Upper lobe of right lung (tissue), 1 donor: ENCODE data around the gene JAG1. TPM values are rescaled to one million over a fixed set of nuclear protein-coding genes. Genes with fewer than 3 reads are reported as not detected.
A peak's percentile ranks its signal among the peaks of the same experiment; 100 is the strongest.

ENCODE experiments used
- ATAC-seq: fragments of 200-7000 bp; cut with Tn5 transposase; one replicate; pipeline ENCODE4 v1.9.1; 2020; ENCODE audit warnings: mild to moderate bottlenecking, moderate library complexity
- DNase-seq: peaks from one replicate; pipeline ENCODE4 v3.0.0-alpha.2; 2020
- H3K27ac ChIP-seq: fragments of 200-600 bp; one replicate; pipeline ENCODE4 v1.8.0; 2022
- H3K27me3 ChIP-seq: fragments of 200-600 bp; one replicate; pipeline ENCODE4 v1.8.0; 2022; ENCODE audit warnings: mild to moderate bottlenecking
- H3K36me3 ChIP-seq: fragments of 200-600 bp; one replicate; pipeline ENCODE4 v1.8.0; 2022
- H3K4me1 ChIP-seq: fragments of 200-600 bp; one replicate; pipeline ENCODE4 v1.8.0; 2022
- H3K4me3 ChIP-seq: fragments of 200-600 bp; one replicate; pipeline ENCODE4 v1.8.0; 2022; ENCODE audit warnings: mild to moderate bottlenecking
- H3K9me3 ChIP-seq: fragments of 200-600 bp; one replicate; pipeline ENCODE4 v1.8.0; 2022
- intact Hi-C: fragments of 100-400 bp; cut with DNase I; formaldehyde crosslinking; loops from one replicate; pipeline ENCODE4 v1.11.0; 2022
- long read RNA-seq: library from polyadenylated mRNA; unstranded; transcript quantifications from one replicate; pipeline ENCODE4 v2.0.0, GENCODE V29; 2021
- total RNA-seq: library from RNA; stranded (reverse); fragmentation: NEBNext Ultra II Directional; extraction: Animal tissue kit (Norgen Biotek cat#: 25700); gene quantifications from one replicate; pipeline ENCODE4 v1.2.1, GENCODE V29; 2021
- TF ChIP-seq, protein P1 (sequence below): fragments of 200-600 bp; IDR thresholded peaks from one replicate; pipeline ENCODE4 v1.8.0; 2022; ENCODE audit warnings: antibody characterized with exemption
- donor health status: DM: no; HTN: yes; CAD: no; lungs with severe emphysema.

JAG1 gene
- 51.6 TPM for total RNA-seq
- long read RNA-seq, full-length matches to known transcripts: 4 of 143 reads
- long read RNA-seq, partial matches to known transcripts: 129 of 143 reads
- long read RNA-seq, other reads (novel, unspliced or antisense): 10 of 143 reads

DNA sequence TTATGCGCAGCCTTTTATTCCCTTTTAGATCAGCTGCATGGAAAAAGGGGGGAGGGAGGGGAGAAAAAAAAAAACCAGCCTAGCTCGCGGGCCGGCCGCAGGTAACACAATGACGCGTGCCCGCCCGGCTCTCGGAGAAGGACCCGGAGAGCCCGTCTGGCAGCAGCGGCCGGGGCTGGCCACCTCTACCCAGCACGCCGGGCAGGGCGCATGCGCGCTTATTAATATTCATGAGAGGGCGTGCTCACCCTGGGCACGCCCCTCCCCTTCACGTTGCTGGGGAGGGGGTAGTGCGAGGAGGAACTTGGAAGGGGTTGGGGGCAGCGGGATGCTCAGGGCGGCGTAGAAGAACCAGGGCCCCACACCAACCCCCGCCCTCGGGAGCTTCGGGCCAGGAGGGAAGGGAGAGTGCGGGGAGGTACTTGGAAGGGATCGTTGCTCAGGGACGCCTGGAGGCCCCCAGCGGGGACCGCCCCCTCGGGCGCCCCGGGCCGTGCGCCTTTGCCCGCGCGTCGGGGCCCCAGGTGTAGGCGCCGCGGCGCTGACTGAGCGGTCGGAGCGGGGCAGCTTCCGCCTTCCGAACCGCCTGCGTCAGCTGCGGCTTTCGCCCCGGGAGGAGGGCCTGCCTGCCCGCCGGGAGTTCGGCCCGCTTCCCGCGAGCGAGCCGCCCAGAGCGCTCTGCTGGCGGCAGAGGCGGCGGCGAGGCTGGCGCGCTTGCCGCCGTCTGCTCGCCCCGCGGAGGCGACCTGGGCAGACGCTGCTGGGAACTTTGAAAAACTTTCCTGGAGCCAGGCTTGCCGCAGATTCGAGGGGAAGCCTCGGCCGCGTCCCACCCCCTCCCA is at the start of gene JAG1:
JAG1 (minus strand) TSS at position 158 of the 842 bp plus-strand sequence. CDS start 469 bp downstream, outside the sequence.
- Histone ChIP-seq H3K4me3 (peak within 1 kb of the TSS; percentile 91), H3K4me1 (peaks cover 17% of the 10 kb centered on the region), H3K9me3 (no peaks in the 10 kb centered on the region), H3K27me3 (no peaks in the 10 kb centered on the region), H3K36me3 (peaks cover 3% of the 10 kb centered on the region), H3K27ac (peak within 1 kb of the TSS; percentile 97)
- peak; percentile 98 for DNase-seq
- ATAC-seq: peak; percentile 85
- intact Hi-C loops: loop anchor here (5.0 kb wide), 1 partner anchor 598 kb away; no protein-coding TSS in a partner anchor
- TF ChIP-seq, protein P1, sequence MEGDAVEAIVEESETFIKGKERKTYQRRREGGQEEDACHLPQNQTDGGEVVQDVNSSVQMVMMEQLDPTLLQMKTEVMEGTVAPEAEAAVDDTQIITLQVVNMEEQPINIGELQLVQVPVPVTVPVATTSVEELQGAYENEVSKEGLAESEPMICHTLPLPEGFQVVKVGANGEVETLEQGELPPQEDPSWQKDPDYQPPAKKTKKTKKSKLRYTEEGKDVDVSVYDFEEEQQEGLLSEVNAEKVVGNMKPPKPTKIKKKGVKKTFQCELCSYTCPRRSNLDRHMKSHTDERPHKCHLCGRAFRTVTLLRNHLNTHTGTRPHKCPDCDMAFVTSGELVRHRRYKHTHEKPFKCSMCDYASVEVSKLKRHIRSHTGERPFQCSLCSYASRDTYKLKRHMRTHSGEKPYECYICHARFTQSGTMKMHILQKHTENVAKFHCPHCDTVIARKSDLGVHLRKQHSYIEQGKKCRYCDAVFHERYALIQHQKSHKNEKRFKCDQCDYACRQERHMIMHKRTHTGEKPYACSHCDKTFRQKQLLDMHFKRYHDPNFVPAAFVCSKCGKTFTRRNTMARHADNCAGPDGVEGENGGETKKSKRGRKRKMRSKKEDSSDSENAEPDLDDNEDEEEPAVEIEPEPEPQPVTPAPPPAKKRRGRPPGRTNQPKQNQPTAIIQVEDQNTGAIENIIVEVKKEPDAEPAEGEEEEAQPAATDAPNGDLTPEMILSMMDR: no peak

GRCh38 chr20:10721976-10722375 is 48.2 kb upstream of the JAG1 start:
- Histone ChIP-seq H3K36me3 (no peaks in the 10 kb centered on the region), H3K4me1 (peaks cover under 1% of the 10 kb centered on the region), H3K27me3 (no peaks in the 10 kb centered on the region), H3K9me3 (no peaks in the 10 kb centered on the region), H3K4me3 (no peak overlapping the region), H3K27ac (no peak overlapping the region)
- ATAC-seq (no peak), DNase-seq (no peak)
- intact Hi-C loops: no loop called here
- TF ChIP-seq, protein P1: no peak

DNA sequence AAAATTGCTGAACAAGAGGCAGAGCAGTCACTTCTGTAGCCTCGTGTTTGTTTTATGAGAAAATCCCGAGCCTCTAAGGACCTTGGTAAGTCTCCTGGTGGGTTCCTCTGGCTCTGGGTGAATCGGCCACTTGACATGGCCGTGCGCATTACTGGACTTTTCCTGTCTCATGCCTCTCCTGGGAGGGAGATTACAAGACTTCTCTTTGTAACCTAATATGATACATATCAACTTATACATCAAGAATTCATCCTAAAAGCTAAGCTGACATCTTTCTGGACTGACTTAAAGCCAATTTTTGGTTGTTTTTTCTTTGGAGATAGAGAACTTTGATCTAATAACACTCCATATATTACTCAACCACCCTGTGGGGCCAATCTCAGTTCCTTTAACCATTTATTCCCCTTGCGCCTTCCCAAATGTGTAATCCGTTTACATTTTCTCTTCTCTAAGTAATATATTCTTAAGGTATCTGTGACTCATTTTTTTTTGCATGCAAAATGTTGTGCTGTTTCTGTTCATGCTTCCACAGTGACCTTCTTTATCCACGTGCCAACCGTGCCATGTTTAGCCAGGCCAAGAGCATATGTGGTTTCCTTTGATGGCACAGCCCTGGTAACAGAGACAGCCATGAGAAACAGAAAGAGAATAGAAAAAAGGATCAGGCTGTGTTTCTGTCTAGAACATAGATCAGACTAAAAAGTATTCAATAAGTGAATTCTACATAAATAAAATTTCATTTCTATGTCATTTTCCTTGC is 47.5 kb upstream of the JAG1 start:
- peaks cover 7% of the 10 kb centered on the region for H3K4me1 ChIP-seq
- ATAC-seq (no peak), DNase-seq (no peak)
- no peaks in the 10 kb centered on the region for H3K27me3 ChIP-seq
- H3K9me3 ChIP-seq: no peaks in the 10 kb centered on the region
- intact Hi-C loops: no loop called here
- TF ChIP-seq, protein P1: no peak
- H3K4me3 ChIP-seq: no peak overlapping the region
- H3K27ac ChIP-seq: no peak overlapping the region
- no peaks in the 10 kb centered on the region for H3K36me3 ChIP-seq

DNA sequence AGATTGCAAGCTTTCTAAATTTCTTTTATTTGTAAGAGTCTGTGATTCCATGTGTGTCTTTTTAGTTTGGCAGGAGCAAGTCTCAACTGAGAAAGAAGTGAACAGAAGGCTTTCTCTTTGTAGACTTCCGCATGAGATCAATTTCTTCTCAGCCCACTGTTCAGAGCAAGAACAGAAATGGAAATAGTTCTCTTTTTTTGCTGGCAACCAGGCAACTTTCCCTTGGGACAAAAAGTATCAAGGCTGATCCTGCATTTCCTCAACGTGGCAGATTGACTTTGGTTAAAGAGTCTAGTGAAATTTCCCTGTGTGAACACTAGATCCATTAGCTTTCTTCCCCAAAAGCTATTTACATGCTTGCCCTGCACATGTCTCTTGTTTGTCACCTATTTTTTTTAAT is 46.8 kb upstream of the JAG1 start:
- ATAC-seq (no peak), DNase-seq (no peak)
- no peaks in the 10 kb centered on the region for H3K9me3 ChIP-seq
- H3K27me3 ChIP-seq: no peaks in the 10 kb centered on the region
- no peak overlapping the region for H3K27ac ChIP-seq
- intact Hi-C loops: no loop called here
- H3K4me1 ChIP-seq: peaks cover 10% of the 10 kb centered on the region
- no peaks in the 10 kb centered on the region for H3K36me3 ChIP-seq
- TF ChIP-seq, protein P1: no peak
- no peak overlapping the region for H3K4me3 ChIP-seq

DNA sequence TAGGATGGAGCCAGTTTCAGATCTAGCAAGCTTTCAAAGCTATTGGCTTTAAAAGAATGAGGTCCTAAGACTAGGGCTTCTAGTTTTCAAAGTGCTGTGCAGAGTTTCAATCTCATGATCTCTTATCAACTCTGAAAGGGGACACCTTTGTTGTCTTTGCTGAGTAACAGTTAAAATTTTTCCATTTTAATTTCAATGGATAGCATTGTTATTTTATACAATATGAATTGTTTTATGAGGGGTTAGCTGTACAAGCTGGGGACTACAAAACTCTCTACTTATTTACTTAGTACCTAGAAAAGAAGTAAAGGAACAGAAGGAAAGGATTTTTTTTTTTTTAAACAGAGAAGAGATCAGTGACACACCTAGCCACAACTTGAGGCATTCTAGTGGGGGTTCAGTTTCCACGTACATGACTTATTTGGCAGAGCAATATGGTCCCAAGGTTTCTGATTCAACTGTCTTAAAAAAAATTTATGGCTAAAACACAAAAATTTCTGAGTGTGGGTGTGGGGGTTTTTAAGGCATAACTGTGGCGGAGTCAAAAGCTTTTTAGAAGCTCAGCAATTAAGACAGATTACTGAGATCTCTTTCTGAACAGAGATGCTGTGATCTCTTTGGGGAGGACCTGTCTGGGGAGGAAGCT is 46.1 kb upstream of the JAG1 start:
- TF ChIP-seq, protein P1: no peak
- ATAC-seq: no peak
- no peaks in the 10 kb centered on the region for H3K27me3 ChIP-seq
- no peak overlapping the region for H3K27ac ChIP-seq
- no peaks in the 10 kb centered on the region for H3K36me3 ChIP-seq
- no peaks in the 10 kb centered on the region for H3K9me3 ChIP-seq
- intact Hi-C loops: no loop called here
- H3K4me1 ChIP-seq: peaks cover 10% of the 10 kb centered on the region
- DNase-seq: no peak
- no peak overlapping the region for H3K4me3 ChIP-seq
